Esophagus muscularis mucosa (tissue), 4 donors: ENCODE measurements around the gene SLC25A42. TPM values are rescaled to one million over a fixed set of nuclear protein-coding genes. Genes with fewer than 3 reads are reported as not detected.

Experiments
- DNase-seq: peaks from one replicate; pipeline ENCODE4 v3.0.0-alpha.2; 2017; ENCODE audit errors: extremely low spot score
- H3K27ac ChIP-seq, 4 donors: fragments of 200-600 bp; sonication (generic); replicated peaks in 1 of 4; 1 replicate in 3 of 4; 2 replicates in 1 of 4; pipeline ENCODE4 v1.5.1; 2016 to 2019; ENCODE audit warnings: mild to moderate bottlenecking in 1 of 4
- H3K27me3 ChIP-seq, 4 donors: fragments of 200-600 bp; sonication (generic); one replicate each; pipeline versions ENCODE4 v1.5.1 to v1.6.0; 2016 to 2019
- H3K36me3 ChIP-seq, 4 donors: fragments of 200-600 bp; sonication (generic); one replicate each; pipeline ENCODE4 v1.5.1; 2016 to 2019
- H3K4me1 ChIP-seq, 4 donors: fragments of 200-600 bp; sonication (generic); one replicate each; pipeline ENCODE4 v1.5.1; 2016 to 2019
- H3K4me3 ChIP-seq, 4 donors: fragments of 200-600 bp; sonication (generic); 1 replicate in 2 of 4; 2 replicates in 2 of 4; pipeline ENCODE4 v1.5.1; 2016 to 2019; ENCODE audit warnings: mild to moderate bottlenecking in 4 of 4, moderate library complexity in 1 of 4
- H3K9me3 ChIP-seq, 4 donors: fragments of 200-600 bp; sonication (generic); 1 replicate in 3 of 4; 2 replicates in 1 of 4; pipeline ENCODE4 v1.5.1; 2016 to 2019
- EP300 ChIP-seq: sonication (generic); formaldehyde crosslinking; IDR thresholded peaks from one replicate; pipeline ENCODE4 v1.6.1; 2017; ENCODE audit warnings: antibody characterized with exemption
- POLR2A ChIP-seq: fragments of 450-650 bp; IDR thresholded peaks from one replicate; pipeline ENCODE4 v1.6.1; 2017; ENCODE audit warnings: antibody characterized with exemption, moderate library complexity, mild to moderate bottlenecking, low read depth
- POLR2AphosphoS5 ChIP-seq, 2 donors: sonication (generic); formaldehyde crosslinking; IDR thresholded peaks; one replicate each; pipeline ENCODE4 v1.6.1; 2017; ENCODE audit warnings: antibody characterized with exemption in 2 of 2
- WGBS: methylation state at CpG from one replicate; pipeline ENCODE4 v1.1.5; 2018; 5-methylcytosine and 5-hydroxymethylcytosine counted together
- intact Hi-C: fragments of 100-400 bp; cut with DNase I; formaldehyde crosslinking; loops from one replicate; pipeline ENCODE4 v1.15.1; 2023
- total RNA-seq, 4 donors: library from RNA; depleted of rRNA; stranded (reverse); fragments of >200 nt; gene quantifications; one replicate each; pipeline versions ENCODE4 v1.1.0 to v1.2.1, GENCODE V29; 2016
- TF ChIP-seq, protein P1 (sequence below), 3 experiments: fragments of 200-600 bp in 2 of 3; fragments of 450-650 bp in 1 of 3; sonication (generic) in 2 of 3; IDR thresholded peaks; one replicate each; pipeline ENCODE4 v1.5.1; 2017 to 2019; ENCODE audit warnings: antibody characterized with exemption in 3 of 3, mild to moderate bottlenecking in 2 of 3, moderate library complexity in 1 of 3

The SLC25A42 gene
- total RNA-seq, 4 donors from 2014 or later: 11.2 to 16.8 (median 13.8) TPM

DNA sequence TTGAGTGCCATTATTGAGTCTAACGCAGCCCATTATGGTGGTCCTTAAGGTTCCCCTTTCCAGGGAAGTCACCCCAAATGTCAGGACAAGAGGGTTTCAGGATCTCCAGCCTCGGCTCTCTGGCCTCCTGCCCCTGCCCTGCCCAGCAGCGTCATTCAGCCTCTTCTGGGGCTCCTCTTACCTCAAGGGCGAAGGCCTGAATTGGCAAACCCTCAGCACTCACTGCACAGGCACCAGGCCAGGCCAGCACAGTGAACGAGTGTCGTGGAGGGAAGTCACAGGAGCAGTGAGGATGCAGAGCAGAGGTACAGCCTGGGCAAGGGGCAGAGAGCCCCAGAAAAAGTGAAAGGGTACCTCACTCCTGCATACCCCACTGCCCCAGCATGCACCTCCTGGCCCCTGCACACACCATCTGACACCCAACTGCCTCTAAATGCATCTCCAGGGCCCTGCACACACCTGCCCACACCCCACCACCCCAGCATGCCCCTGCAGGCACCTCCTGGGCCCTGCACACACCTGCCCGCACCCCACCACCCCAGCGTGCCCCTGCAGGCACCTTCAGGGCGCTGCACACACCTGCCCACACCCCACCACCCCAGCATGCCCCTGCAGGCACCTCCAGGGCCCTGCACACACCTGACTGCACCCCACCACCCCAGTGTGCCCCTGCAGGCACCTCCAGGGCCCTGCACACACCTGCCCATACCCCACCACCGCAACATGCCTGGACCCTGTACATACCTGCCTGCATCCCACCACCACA is 19.8 kb downstream of the SLC25A42 start:
- peaks cover 0 to 4% (median 0%) of the 10 kb centered on the region in 4 donors for H3K4me1 ChIP-seq
- H3K4me3 ChIP-seq: no peak overlapping the region
- WGBS: 82% methylated on average over 10 of the region's 10 CpGs
- no peaks in the 10 kb centered on the region for H3K9me3 ChIP-seq
- DNase-seq: no peak
- peaks cover 0 to 29% (median 7%) of the 10 kb centered on the region in 4 donors for H3K36me3 ChIP-seq
- no peaks in the 10 kb centered on the region for H3K27me3 ChIP-seq
- H3K27ac ChIP-seq: no peak overlapping the region
- intact Hi-C loops: no loop called here
- TF ChIP-seq EP300 (no peak), POLR2AphosphoS5 (IDR thresholded peaks at IDR 0.05) (no peak), POLR2A (no peak)
- TF ChIP-seq, protein P1, sequence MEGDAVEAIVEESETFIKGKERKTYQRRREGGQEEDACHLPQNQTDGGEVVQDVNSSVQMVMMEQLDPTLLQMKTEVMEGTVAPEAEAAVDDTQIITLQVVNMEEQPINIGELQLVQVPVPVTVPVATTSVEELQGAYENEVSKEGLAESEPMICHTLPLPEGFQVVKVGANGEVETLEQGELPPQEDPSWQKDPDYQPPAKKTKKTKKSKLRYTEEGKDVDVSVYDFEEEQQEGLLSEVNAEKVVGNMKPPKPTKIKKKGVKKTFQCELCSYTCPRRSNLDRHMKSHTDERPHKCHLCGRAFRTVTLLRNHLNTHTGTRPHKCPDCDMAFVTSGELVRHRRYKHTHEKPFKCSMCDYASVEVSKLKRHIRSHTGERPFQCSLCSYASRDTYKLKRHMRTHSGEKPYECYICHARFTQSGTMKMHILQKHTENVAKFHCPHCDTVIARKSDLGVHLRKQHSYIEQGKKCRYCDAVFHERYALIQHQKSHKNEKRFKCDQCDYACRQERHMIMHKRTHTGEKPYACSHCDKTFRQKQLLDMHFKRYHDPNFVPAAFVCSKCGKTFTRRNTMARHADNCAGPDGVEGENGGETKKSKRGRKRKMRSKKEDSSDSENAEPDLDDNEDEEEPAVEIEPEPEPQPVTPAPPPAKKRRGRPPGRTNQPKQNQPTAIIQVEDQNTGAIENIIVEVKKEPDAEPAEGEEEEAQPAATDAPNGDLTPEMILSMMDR (IDR thresholded peaks at IDR 0.05): no peak

GRCh38 chr19:19087676-19088075 is 23.9 kb downstream of the SLC25A42 start:
- no peaks in the 10 kb centered on the region for H3K9me3 ChIP-seq
- no peak for DNase-seq
- intact Hi-C loops: no loop called here
- no peak for TF ChIP-seq POLR2A
- no peak for TF ChIP-seq EP300
- TF ChIP-seq, protein P1 (IDR thresholded peaks at IDR 0.05): no peak
- TF ChIP-seq POLR2AphosphoS5 (IDR thresholded peaks at IDR 0.05): no peak
- H3K27me3 ChIP-seq: no peaks in the 10 kb centered on the region
- peaks cover 0 to 32% (median 10%) of the 10 kb centered on the region in 4 donors for H3K36me3 ChIP-seq
- no peak overlapping the region for H3K4me3 ChIP-seq
- H3K4me1 ChIP-seq: peaks cover 0 to 4% (median 0%) of the 10 kb centered on the region in 4 donors
- WGBS: 96% methylated on average over 2 of the region's 2 CpGs
- no peak overlapping the region for H3K27ac ChIP-seq

DNA sequence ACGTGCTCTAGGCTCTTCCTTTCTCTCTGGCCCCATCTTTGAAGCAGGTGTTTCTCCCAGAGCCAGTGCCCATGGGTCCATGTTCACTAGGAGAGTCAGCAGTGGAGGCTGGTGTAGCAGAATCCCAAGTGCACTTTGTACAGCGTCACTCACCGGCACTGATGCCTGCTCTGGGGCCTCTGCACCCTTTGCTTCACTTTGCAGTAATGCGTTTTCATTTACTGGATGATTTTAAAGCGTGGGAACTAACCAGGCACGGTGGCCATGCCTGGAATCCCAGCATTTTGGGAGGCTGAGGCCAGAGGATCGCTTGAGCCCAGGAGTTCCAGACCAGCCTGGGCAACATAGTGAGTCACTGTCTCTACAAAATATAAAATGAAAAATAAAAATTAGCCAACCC is 30.7 kb downstream of the SLC25A42 start:
- 84% methylated on average over 7 of the region's 7 CpGs for WGBS
- TF ChIP-seq POLR2A (no peak), POLR2AphosphoS5 (IDR thresholded peaks at IDR 0.05) (no peak), EP300 (no peak)
- TF ChIP-seq, protein P1 (IDR thresholded peaks at IDR 0.05): no peak
- Histone ChIP-seq H3K36me3 (peaks cover 9 to 43% (median 30%) of the 10 kb centered on the region in 4 donors), H3K9me3 (no peaks in the 10 kb centered on the region), H3K27ac (no peak overlapping the region), H3K4me1 (no peaks in the 10 kb centered on the region), H3K4me3 (no peak overlapping the region), H3K27me3 (no peaks in the 10 kb centered on the region)
- no peak for DNase-seq
- intact Hi-C loops: no loop called here

DNA sequence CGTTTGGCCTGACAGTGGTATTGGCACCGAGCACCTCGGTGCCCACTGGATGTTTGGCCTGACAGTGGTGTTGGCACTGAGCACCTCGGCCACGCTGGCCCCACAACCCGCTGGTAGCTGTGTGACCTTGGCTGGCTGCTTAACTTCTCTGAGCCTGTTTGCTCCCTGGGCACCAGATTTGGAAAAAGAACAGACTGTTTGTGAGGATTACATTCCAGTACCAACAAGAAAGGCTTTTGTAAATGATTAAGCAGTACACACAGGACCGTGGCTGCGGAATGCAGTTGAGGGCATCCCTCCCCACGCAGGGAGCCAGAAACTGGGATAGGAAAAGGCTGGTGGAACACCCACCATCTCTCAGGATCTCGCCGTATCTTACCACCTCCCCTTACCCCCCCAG is 31.9 kb downstream of the SLC25A42 start:
- WGBS: 79% methylated on average over 11 of the region's 11 CpGs
- no peak overlapping the region for H3K27ac ChIP-seq
- no peaks in the 10 kb centered on the region for H3K9me3 ChIP-seq
- no peak overlapping the region for H3K4me3 ChIP-seq
- TF ChIP-seq POLR2AphosphoS5 (IDR thresholded peaks at IDR 0.05) (no peak), EP300 (no peak), POLR2A (no peak)
- TF ChIP-seq, protein P1 (IDR thresholded peaks at IDR 0.05): no peak
- no peak for DNase-seq
- H3K4me1 ChIP-seq: no peaks in the 10 kb centered on the region
- intact Hi-C loops: no loop called here
- H3K27me3 ChIP-seq: no peaks in the 10 kb centered on the region
- peaks cover 13 to 53% (median 37%) of the 10 kb centered on the region in 4 donors for H3K36me3 ChIP-seq
